ENCODE results near the gene SCN10A. TPM values are rescaled to one million over a fixed set of nuclear protein-coding genes. Genes with fewer than 3 reads are reported as not detected.
A peak's percentile ranks its signal among the peaks of the same experiment; 100 is the strongest.

The SCN10A gene
- polyA plus RNA-seq, 1 donor from 2014 or later, result not detected

- H3K4me1 Mint-ChIP-seq, result no peaks in the 10 kb centered on the region
- H3K9me3 Mint-ChIP-seq, result peaks cover 0 to 2% (median 0%) of the 10 kb centered on the region in 3 donors
- H3K36me3 Mint-ChIP-seq, result no peaks in the 10 kb centered on the region
- H3K27ac Mint-ChIP-seq, result no peak overlapping the region
- no peak overlapping the region for H3K4me3 Mint-ChIP-seq
- H3K27me3 Mint-ChIP-seq, result peaks cover 4% of the 10 kb centered on the region
Measured at GRCh38 chr3:38823186-38823585, 7.2 kb upstream of the SCN10A start.

- H3K36me3 Mint-ChIP-seq, result no peaks in the 10 kb centered on the region
- H3K27ac Mint-ChIP-seq, result no peak overlapping the region
- peaks cover 1% of the 10 kb centered on the region for H3K27me3 Mint-ChIP-seq
- H3K9me3 Mint-ChIP-seq, result no peaks in the 10 kb centered on the region
- no peak overlapping the region for H3K4me3 Mint-ChIP-seq
- no peaks in the 10 kb centered on the region for H3K4me1 Mint-ChIP-seq
Measured at GRCh38 chr3:38811822-38812221, 4.2 kb downstream of the SCN10A start.

GRCh38 chr3:38805765-38806386, 10.1 kb downstream of the SCN10A start:
- Mint-ChIP-seq H3K27me3 (peaks cover 5% of the 10 kb centered on the region), H3K9me3 (peaks cover 0 to 6% (median 3%) of the 10 kb centered on the region in 3 donors), H3K4me1 (no peaks in the 10 kb centered on the region), H3K4me3 (no peak overlapping the region), H3K36me3 (no peaks in the 10 kb centered on the region), H3K27ac (no peak overlapping the region)

- H3K27me3 Mint-ChIP-seq, result peaks cover 3% of the 10 kb centered on the region
- no peaks in the 10 kb centered on the region for H3K36me3 Mint-ChIP-seq
- H3K4me3 Mint-ChIP-seq, result no peak overlapping the region
- H3K4me1 Mint-ChIP-seq, result no peaks in the 10 kb centered on the region
- no peak overlapping the region for H3K27ac Mint-ChIP-seq
- H3K9me3 Mint-ChIP-seq, result peaks cover 0 to 6% (median 3%) of the 10 kb centered on the region in 3 donors
Measured at GRCh38 chr3:38805004-38805403, 11.0 kb downstream of the SCN10A start.

GRCh38 chr3:38800511-38800910, 15.5 kb downstream of the SCN10A start:
- Mint-ChIP-seq H3K27me3 (peaks cover 10% of the 10 kb centered on the region), H3K9me3 (peaks cover under 1 to 3% (median 2%) of the 10 kb centered on the region in 3 donors), H3K27ac (no peak overlapping the region), H3K36me3 (no peaks in the 10 kb centered on the region), H3K4me3 (no peak overlapping the region), H3K4me1 (no peaks in the 10 kb centered on the region)

- H3K9me3 Mint-ChIP-seq, result peaks cover 0 to 2% (median 0%) of the 10 kb centered on the region in 3 donors
- no peaks in the 10 kb centered on the region for H3K4me1 Mint-ChIP-seq
- H3K36me3 Mint-ChIP-seq, result no peaks in the 10 kb centered on the region
- peaks cover 9% of the 10 kb centered on the region for H3K27me3 Mint-ChIP-seq
- H3K4me3 Mint-ChIP-seq, result no peak overlapping the region
- H3K27ac Mint-ChIP-seq, result no peak overlapping the region
Measured at GRCh38 chr3:38793721-38794120, 22.3 kb downstream of the SCN10A start.

- Mint-ChIP-seq H3K4me1 (no peaks in the 10 kb centered on the region), H3K9me3 (peaks cover 0 to 2% (median 0%) of the 10 kb centered on the region in 3 donors), H3K36me3 (no peaks in the 10 kb centered on the region), H3K27me3 (peaks cover 6% of the 10 kb centered on the region), H3K27ac (no peak overlapping the region), H3K4me3 (no peak overlapping the region)
Measured at GRCh38 chr3:38792983-38793382, 23.0 kb downstream of the SCN10A start.

- no peak overlapping the region for H3K27ac Mint-ChIP-seq
- no peaks in the 10 kb centered on the region for H3K4me1 Mint-ChIP-seq
- H3K36me3 Mint-ChIP-seq, result no peaks in the 10 kb centered on the region
- no peak overlapping the region for H3K4me3 Mint-ChIP-seq
- peaks cover 4 to 8% (median 6%) of the 10 kb centered on the region in 3 donors for H3K9me3 Mint-ChIP-seq
- peaks cover 3% of the 10 kb centered on the region for H3K27me3 Mint-ChIP-seq
Measured at GRCh38 chr3:38782148-38782547, 33.9 kb downstream of the SCN10A start.

- H3K4me3 Mint-ChIP-seq, result peak overlapping the region in 1 of 4 donors; percentile 9
- no peaks in the 10 kb centered on the region for H3K36me3 Mint-ChIP-seq
- no peaks in the 10 kb centered on the region for H3K4me1 Mint-ChIP-seq
- H3K27ac Mint-ChIP-seq, result no peak overlapping the region
- peaks cover 7 to 18% (median 10%) of the 10 kb centered on the region in 3 donors for H3K9me3 Mint-ChIP-seq
- H3K27me3 Mint-ChIP-seq, result peaks cover 5% of the 10 kb centered on the region
Measured at GRCh38 chr3:38773528-38773927, 42.5 kb downstream of the SCN10A start.

- peaks cover 2 to 19% (median 5%) of the 10 kb centered on the region in 3 donors for H3K9me3 Mint-ChIP-seq
- H3K4me3 Mint-ChIP-seq, result no peak overlapping the region
- no peak overlapping the region for H3K27ac Mint-ChIP-seq
- H3K27me3 Mint-ChIP-seq, result no peaks in the 10 kb centered on the region
- no peaks in the 10 kb centered on the region for H3K36me3 Mint-ChIP-seq
- no peaks in the 10 kb centered on the region for H3K4me1 Mint-ChIP-seq
Measured at GRCh38 chr3:38763569-38763968, 52.4 kb downstream of the SCN10A start.

GRCh38 chr3:38758557-38758956, 57.5 kb downstream of the SCN10A start:
- no peaks in the 10 kb centered on the region for H3K36me3 Mint-ChIP-seq
- H3K27ac Mint-ChIP-seq, result no peak overlapping the region
- peaks cover 5% of the 10 kb centered on the region for H3K27me3 Mint-ChIP-seq
- no peak overlapping the region for H3K4me3 Mint-ChIP-seq
- no peaks in the 10 kb centered on the region for H3K9me3 Mint-ChIP-seq
- H3K4me1 Mint-ChIP-seq, result no peaks in the 10 kb centered on the region

- H3K9me3 Mint-ChIP-seq, result no peaks in the 10 kb centered on the region
- no peak overlapping the region for H3K27ac Mint-ChIP-seq
- no peaks in the 10 kb centered on the region for H3K36me3 Mint-ChIP-seq
- no peaks in the 10 kb centered on the region for H3K4me1 Mint-ChIP-seq
- peaks cover 5% of the 10 kb centered on the region for H3K27me3 Mint-ChIP-seq
- H3K4me3 Mint-ChIP-seq, result no peak overlapping the region
Measured at GRCh38 chr3:38757721-38758120, 58.3 kb downstream of the SCN10A start.

- Mint-ChIP-seq H3K36me3 (no peaks in the 10 kb centered on the region), H3K27me3 (peaks cover 5% of the 10 kb centered on the region), H3K4me3 (no peak overlapping the region), H3K27ac (no peak overlapping the region), H3K4me1 (no peaks in the 10 kb centered on the region), H3K9me3 (no peaks in the 10 kb centered on the region)
Measured at GRCh38 chr3:38756892-38757291, 59.1 kb downstream of the SCN10A start.

GRCh38 chr3:38755130-38755529, 60.9 kb downstream of the SCN10A start:
- no peak overlapping the region for H3K4me3 Mint-ChIP-seq
- H3K27me3 Mint-ChIP-seq, result peaks cover 5% of the 10 kb centered on the region
- no peak overlapping the region for H3K27ac Mint-ChIP-seq
- no peaks in the 10 kb centered on the region for H3K36me3 Mint-ChIP-seq
- H3K4me1 Mint-ChIP-seq, result no peaks in the 10 kb centered on the region
- H3K9me3 Mint-ChIP-seq, result no peaks in the 10 kb centered on the region

GRCh38 chr3:38746641-38747040, 69.4 kb downstream of the SCN10A start:
- Mint-ChIP-seq H3K36me3 (no peaks in the 10 kb centered on the region), H3K4me3 (no peak overlapping the region), H3K9me3 (peaks cover 0 to 2% (median 0%) of the 10 kb centered on the region in 3 donors), H3K27me3 (no peaks in the 10 kb centered on the region), H3K4me1 (peaks cover 0 to 3% (median 0%) of the 10 kb centered on the region in 3 donors), H3K27ac (no peak overlapping the region)

GRCh38 chr3:38743043-38743442, 73.0 kb downstream of the SCN10A start:
- Mint-ChIP-seq H3K9me3 (peaks cover 0 to 2% (median 0%) of the 10 kb centered on the region in 3 donors), H3K4me3 (no peak overlapping the region), H3K4me1 (peaks cover 0 to 3% (median 0%) of the 10 kb centered on the region in 3 donors), H3K27me3 (peaks cover 1% of the 10 kb centered on the region), H3K36me3 (no peaks in the 10 kb centered on the region), H3K27ac (no peak overlapping the region)
